ENCODE data around the gene TBC1D14. TPM values are rescaled to one million over a fixed set of nuclear protein-coding genes. Genes with fewer than 3 reads are reported as not detected.

Gene TBC1D14
- total and polyA plus RNA-seq, 5 experiments from 2014 or later: 34.8 to 78.2 (median 47.0) TPM

DNA sequence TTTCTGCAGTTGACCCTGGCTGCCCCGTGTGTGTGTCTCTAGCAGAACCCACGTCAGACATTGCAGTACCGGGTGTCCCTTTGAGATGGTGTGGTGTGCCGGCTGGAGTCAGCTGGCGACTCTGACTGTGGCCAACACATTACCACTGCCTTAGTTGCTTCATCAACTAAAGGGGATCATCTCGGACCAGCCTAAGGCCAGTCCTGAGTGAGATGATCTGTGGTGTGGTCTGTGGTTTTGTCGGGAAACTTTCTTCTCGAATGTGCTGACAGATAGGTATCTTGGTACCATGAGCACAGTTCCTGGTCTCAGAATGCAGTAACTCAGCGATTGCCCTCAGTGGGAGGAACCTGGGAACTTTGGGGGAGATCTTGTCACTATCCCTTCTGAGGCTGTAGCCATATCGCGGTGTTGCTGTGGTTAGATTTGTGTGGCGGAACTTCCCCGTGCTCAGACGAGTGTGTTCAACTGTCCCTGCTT is 15.8 kb downstream of the TBC1D14 start:
- peak overlapping the region; percentile 46 to 86 (median 76) for H3K4me3 Mint-ChIP-seq
- H3K36me3 Mint-ChIP-seq: peaks cover 0 to 35% (median 27%) of the 10 kb centered on the region in 3 donors
- H3K27me3 Mint-ChIP-seq: no peaks in the 10 kb centered on the region
- ATAC-seq (no peak), DNase-seq (no peak)
- peaks cover 54 to 92% (median 85%) of the 10 kb centered on the region in 4 donors for H3K4me1 Mint-ChIP-seq
- POLR2A ChIA-PET: interaction anchor here (0.6 to 5.0 kb wide), 4 partner anchors 8 to 140 kb away, joined by 3 to 43 read pairs (median 9); no protein-coding TSS in a partner anchor
- no peaks in the 10 kb centered on the region for H3K9me3 Mint-ChIP-seq
- H3K27ac Mint-ChIP-seq: peak overlapping the region in 9 of 10 donors; percentile 39 to 95 (median 88)

DNA sequence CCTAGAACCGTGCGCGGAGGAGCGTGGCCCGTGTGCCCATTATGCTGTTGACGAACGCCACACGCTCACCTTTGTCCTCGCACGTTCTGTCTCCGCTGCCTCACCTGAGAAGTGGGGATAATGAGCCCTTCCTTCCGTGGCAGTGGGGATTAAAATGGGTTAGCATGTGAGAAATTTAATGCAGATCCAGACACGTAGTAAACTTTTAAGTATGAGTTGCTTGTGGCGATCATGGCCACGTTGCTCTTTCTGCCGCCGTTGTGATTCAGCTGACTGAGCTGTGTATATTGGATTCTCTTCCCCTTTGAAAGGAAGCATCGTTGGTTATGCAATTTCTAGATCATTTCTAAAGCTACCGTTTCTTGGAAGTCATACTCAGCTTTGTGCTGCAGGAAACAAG is 16.5 kb downstream of the TBC1D14 start:
- Mint-ChIP-seq H3K27me3 (no peaks in the 10 kb centered on the region), H3K9me3 (no peaks in the 10 kb centered on the region), H3K4me1 (peaks cover 51 to 89% (median 79%) of the 10 kb centered on the region in 4 donors), H3K36me3 (peaks cover 0 to 35% (median 27%) of the 10 kb centered on the region in 3 donors), H3K27ac (peak overlapping the region; percentile 84 to 95 (median 90)), H3K4me3 (peak overlapping the region; percentile 46 to 86 (median 76))
- no peak for ATAC-seq
- POLR2A ChIA-PET: interaction anchor here (1.0 to 5.0 kb wide), 7 partner anchors 8 to 17 kb away, joined by 3 to 43 read pairs (median 13); partner anchors contain the start of gene TBC1D14
- no peak for DNase-seq

DNA sequence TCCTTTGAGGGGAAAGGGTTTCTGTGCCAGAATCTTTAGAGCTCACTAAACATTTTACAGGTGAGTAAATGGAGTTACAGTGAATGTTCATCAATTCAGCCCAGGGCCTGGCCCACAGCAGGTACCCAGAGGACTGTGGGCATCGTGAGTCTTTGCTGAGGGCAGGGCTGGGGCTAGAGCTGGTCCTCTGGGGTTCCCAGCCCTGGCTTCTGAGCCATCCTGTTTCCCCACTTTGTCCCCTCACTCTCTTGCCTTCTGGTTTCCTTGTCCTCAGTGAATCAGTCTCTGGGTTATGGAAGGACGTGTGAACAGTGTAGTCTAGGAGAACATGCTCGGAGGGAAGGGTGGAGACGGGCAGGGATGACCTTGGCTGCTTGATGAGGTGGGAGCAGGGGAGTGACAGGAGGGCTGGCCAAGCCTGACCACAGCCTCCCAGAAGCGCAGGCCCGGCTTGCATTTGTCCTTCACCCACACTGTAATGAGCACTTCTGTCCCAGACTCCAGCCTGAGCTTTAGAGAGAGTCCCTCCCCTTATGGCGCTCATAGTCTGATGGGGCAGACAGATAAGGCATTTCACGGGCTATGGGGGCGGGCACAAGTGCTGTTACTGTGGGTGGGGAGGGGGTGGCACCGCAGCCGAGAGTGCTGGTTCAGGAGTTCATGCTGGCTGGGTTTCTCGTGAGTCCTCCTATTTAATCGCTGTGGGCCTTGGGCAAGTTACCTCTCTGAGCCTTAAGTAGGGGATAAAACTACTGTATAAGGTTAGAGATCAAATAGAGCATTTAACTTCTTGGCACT is 17.3 kb downstream of the TBC1D14 start:
- Mint-ChIP-seq H3K36me3 (peaks cover 4 to 38% (median 30%) of the 10 kb centered on the region in 3 donors), H3K27ac (peak overlapping the region; percentile 84 to 95 (median 90)), H3K9me3 (no peaks in the 10 kb centered on the region), H3K4me3 (peak overlapping the region; percentile 65 to 87 (median 76)), H3K27me3 (no peaks in the 10 kb centered on the region), H3K4me1 (peaks cover 53 to 91% (median 81%) of the 10 kb centered on the region in 4 donors)
- ATAC-seq (peak; percentile 86 to 91), DNase-seq (peak in 8 of 10 donors; percentile 43 to 72 (median 54))
- POLR2A ChIA-PET: interaction anchor here (0.6 to 5.0 kb wide), 11 partner anchors 9 to 141 kb away, joined by 3 to 43 read pairs (median 5); partner anchors contain the start of genes GRPEL1 and TBC1D14

DNA sequence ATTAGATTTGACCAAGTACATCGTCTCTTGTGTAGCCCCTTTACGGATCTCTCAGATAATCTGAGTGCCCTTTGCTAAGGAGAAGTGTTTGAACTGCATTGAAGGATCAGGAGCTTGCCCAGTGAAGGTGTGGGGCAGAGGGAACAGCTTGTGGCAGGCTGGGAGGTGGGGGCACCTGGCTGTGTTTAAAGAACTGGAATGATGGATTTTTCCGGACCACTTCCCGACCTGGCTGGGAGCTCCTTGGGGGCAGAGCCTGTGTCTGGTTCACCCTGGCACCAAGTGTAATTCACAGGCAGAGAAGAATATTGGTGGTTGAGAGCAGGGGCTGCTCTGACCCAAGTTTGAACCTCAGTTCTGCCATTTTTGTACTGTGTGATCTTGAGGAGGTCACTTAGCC is 18.5 kb downstream of the TBC1D14 start:
- DNase-seq: no peak
- ATAC-seq: no peak
- Mint-ChIP-seq H3K9me3 (no peaks in the 10 kb centered on the region), H3K27me3 (no peaks in the 10 kb centered on the region), H3K36me3 (peaks cover 4 to 38% (median 30%) of the 10 kb centered on the region in 3 donors), H3K27ac (peak overlapping the region; percentile 9 to 95 (median 90)), H3K4me3 (peak overlapping the region in 7 of 10 donors; percentile 3 to 86 (median 68)), H3K4me1 (peaks cover 52 to 85% (median 76%) of the 10 kb centered on the region in 4 donors)
- POLR2A ChIA-PET: interaction anchor here (1.2 to 5.0 kb wide), 8 partner anchors 10 to 212 kb away, joined by 3 to 43 read pairs (median 6); partner anchors contain the start of genes BLOC1S4 and GRPEL1

DNA sequence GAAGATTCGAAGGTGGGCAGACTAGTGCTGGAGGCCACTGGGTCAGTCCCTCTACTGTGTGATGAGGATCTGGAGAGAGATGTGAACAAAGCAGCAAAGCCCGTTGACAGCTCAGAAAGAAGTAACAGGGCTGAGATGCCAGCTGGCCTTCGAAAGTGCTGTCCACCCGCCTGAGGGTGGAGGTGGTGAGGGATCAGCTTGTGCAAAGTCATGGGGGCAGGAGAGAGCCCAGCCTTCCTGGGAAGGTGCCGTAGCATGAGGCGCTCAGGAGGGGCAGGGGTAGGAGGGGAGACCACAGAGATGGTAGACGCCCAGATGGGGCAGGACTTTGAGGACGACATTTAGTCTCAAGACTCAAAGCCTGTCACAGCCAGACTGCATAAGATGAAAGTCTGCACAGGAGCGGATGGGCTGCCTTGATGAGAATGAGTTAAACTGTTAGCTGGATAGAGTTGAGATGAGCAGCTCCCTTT is 19.7 kb downstream of the TBC1D14 start:
- peaks cover 60 to 85% (median 79%) of the 10 kb centered on the region in 4 donors for H3K4me1 Mint-ChIP-seq
- no peaks in the 10 kb centered on the region for H3K27me3 Mint-ChIP-seq
- DNase-seq (peak in 1 of 10 donors; percentile 24), ATAC-seq (peak; percentile 45 to 53)
- H3K9me3 Mint-ChIP-seq: no peaks in the 10 kb centered on the region
- peak overlapping the region; percentile 64 to 96 (median 86) for H3K27ac Mint-ChIP-seq
- peaks cover 4 to 38% (median 25%) of the 10 kb centered on the region in 3 donors for H3K36me3 Mint-ChIP-seq
- peak overlapping the region; percentile 42 to 78 (median 58) for H3K4me3 Mint-ChIP-seq
- POLR2A ChIA-PET: interaction anchor here (1.5 to 5.0 kb wide), 6 partner anchors 11 to 214 kb away, joined by 4 to 43 read pairs (median 6); partner anchors contain the start of genes BLOC1S4 and TADA2B

DNA sequence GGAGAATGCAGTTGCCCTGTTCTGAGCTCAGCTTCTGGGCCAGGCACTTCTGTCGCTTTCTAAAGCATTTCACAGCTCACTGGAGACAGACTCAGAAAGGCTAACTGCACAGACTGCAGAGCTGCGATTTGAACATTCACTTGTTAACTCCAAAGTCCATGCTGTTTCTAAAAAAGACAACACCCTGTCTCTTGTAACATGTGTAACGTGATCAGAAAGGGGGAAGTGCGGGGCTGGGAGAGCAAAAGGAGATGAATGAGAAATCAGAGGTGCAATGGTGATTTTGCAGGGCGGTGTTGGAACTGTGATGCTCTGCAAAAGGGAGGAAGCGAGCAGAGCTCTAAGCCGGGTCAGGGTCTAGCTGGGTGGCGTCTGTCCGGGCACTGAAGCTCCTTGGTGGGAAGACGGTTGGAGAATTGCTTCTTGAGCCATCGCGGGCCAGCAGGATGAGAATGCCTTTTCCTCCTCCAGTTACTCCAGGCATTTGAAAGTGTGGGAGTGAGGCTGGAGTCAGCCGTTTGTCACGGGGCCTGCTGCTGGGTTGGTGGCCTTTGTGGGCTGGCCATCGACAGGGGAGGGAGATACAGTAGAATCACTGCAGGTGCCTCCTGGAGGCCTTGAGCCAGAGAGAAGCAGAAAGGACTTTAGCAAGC is 20.3 kb downstream of the TBC1D14 start:
- peaks cover 58 to 84% (median 78%) of the 10 kb centered on the region in 4 donors for H3K4me1 Mint-ChIP-seq
- H3K27me3 Mint-ChIP-seq: no peaks in the 10 kb centered on the region
- peaks cover 4 to 35% (median 20%) of the 10 kb centered on the region in 3 donors for H3K36me3 Mint-ChIP-seq
- ATAC-seq (peak in 1 of 2 donors; percentile 5), DNase-seq (no peak)
- POLR2A ChIA-PET: interaction anchor here (0.7 to 5.0 kb wide), 6 partner anchors 11 to 214 kb away, joined by 4 to 43 read pairs (median 6); partner anchors contain the start of genes BLOC1S4 and TADA2B
- peak overlapping the region; percentile 64 to 96 (median 86) for H3K27ac Mint-ChIP-seq
- peak overlapping the region in 9 of 10 donors; percentile 42 to 78 (median 65) for H3K4me3 Mint-ChIP-seq
- no peaks in the 10 kb centered on the region for H3K9me3 Mint-ChIP-seq

DNA sequence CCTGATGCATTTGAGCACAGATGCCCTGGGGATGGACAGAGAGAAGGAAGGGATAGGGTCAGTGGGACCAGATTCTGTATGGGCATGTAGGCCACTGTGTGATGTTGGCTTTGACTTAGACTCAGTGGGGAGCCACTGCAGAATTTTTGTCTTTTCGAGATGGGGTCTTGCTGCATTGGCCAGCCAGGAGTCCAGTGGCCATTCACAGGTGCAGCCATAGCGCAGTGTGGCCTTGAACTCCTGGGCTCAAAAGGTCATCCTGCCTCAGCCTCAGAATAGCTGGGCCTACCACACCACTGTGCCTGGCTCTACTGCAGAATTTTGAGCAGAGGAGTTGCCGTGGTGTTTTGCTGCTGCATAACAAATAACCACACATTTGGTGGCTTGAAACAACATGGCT is 22.8 kb downstream of the TBC1D14 start:
- Mint-ChIP-seq H3K27ac (peak overlapping the region in 2 of 10 donors; percentile 14 to 64), H3K36me3 (peaks cover 4 to 37% (median 18%) of the 10 kb centered on the region in 3 donors), H3K4me3 (no peak overlapping the region)

DNA sequence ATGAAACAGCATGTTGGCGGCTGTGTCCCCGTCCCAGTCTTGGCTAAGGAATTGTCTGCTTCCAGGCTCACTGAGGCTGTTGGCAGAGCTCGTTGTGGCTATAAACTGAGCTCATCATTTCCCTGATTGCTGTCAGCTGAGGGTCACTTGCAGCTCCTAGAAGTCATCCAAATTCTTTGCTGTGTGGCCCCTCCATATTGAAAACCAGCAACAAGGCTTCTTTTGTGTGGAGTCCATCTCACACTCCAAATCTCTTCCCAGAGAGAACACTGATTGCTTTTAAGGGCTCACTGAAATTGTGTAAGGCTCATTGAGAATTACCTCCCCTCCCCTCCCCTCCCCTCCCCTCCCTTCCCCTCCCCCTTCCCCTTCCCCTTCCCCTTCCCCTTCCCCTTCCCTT is 23.3 kb downstream of the TBC1D14 start:
- H3K4me3 Mint-ChIP-seq: no peak overlapping the region
- H3K4me1 Mint-ChIP-seq: peaks cover 45 to 78% (median 71%) of the 10 kb centered on the region in 4 donors
- POLR2A ChIA-PET: interaction anchor here (1.0 to 3.0 kb wide), 3 partner anchors 9 to 231 kb away, joined by 3 to 11 read pairs (median 3); partner anchors contain the start of gene TBC1D14
- peaks cover 4 to 40% (median 18%) of the 10 kb centered on the region in 3 donors for H3K36me3 Mint-ChIP-seq
- ATAC-seq (no peak), DNase-seq (no peak)
- H3K27ac Mint-ChIP-seq: peak overlapping the region in 1 of 10 donors; percentile 49
- peaks cover 0 to 1% (median 0%) of the 10 kb centered on the region in 9 donors for H3K9me3 Mint-ChIP-seq
- H3K27me3 Mint-ChIP-seq: no peaks in the 10 kb centered on the region

More for the DNA sequence above, 22.8 kb downstream of the TBC1D14 start:
- no peak for DNase-seq
- peaks cover 0 to 1% (median 0%) of the 10 kb centered on the region in 9 donors for H3K9me3 Mint-ChIP-seq
- POLR2A ChIA-PET: interaction anchor here (3.0 kb wide), 1 partner anchor 23 kb away, joined by 11 read pairs; the partner anchor contains the start of gene TBC1D14
- peaks cover 46 to 78% (median 71%) of the 10 kb centered on the region in 4 donors for H3K4me1 Mint-ChIP-seq
- ATAC-seq: no peak
- H3K27me3 Mint-ChIP-seq: no peaks in the 10 kb centered on the region

DNA sequence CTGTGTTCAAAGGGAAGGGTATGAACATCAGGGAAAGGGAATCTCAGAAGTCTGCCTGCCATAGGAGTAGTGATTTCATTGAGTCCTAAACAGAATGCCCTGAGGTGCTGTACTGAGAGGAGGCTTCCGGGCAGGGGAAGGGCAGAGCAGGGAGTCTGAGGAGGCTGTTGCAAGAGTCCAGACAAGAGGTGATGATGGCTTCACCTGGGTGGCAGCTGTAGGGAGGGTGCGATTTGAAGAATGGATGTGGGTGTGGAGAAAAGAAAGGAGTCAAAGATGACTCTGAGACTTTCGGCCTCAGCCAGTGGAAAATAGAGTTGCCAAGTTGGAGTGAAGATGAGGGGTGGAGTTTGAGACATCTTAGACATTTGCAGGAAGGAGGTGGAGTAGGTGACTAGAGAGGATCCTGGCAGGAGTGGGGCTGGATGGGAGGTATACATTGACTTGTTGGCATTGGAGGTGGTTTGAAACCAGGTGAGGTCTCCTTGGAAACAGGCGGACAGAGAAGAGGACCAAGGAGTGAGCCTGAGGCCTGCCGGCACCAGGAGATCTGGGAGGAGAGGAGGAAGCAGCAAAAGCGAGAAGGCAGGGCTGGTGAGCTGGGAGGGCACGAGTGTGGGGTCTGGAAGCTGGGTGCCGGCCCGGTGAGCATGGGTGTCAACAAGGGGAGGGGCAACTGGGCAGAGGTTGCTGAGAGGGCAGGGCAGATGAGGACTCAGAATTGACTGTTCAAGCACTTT is 24.2 kb downstream of the TBC1D14 start:
- H3K4me3 Mint-ChIP-seq: no peak overlapping the region
- DNase-seq (no peak), ATAC-seq (no peak)
- H3K9me3 Mint-ChIP-seq: peaks cover 0 to 1% (median 0%) of the 10 kb centered on the region in 9 donors
- POLR2A ChIA-PET: interaction anchor here (1.0 to 3.0 kb wide), 3 partner anchors 10 to 232 kb away, joined by 3 to 11 read pairs (median 3); partner anchors contain the start of gene TBC1D14
- no peaks in the 10 kb centered on the region for H3K27me3 Mint-ChIP-seq
- peak overlapping the region; percentile 5 to 85 (median 70) for H3K27ac Mint-ChIP-seq
- peaks cover 40 to 77% (median 71%) of the 10 kb centered on the region in 4 donors for H3K4me1 Mint-ChIP-seq
- H3K36me3 Mint-ChIP-seq: peaks cover 4 to 40% (median 16%) of the 10 kb centered on the region in 3 donors

DNA sequence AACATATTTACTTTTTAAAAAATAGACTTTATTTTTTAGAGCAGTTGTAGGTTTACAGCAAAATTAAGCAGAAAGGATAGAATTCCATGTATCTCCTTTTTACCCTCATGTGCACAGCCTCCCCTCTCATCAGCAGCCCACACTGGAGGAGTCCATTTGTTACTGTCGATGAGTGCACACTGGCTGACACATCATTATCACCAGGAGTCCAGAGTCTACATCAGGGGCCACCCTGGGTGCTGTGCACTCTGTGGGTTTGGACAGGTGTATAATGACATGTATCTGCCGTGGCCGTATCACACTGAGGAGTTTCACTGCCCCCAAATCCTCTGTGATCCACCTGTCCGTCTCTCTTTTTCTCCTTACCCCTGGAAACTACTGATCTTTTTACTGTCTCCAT is 26.3 kb downstream of the TBC1D14 start:
- ATAC-seq: no peak
- POLR2A ChIA-PET: interaction anchor here (1.2 kb wide), 2 partner anchors 24 to 27 kb away, joined by 3 to 4 read pairs; partner anchors contain the start of gene TBC1D14

DNA sequence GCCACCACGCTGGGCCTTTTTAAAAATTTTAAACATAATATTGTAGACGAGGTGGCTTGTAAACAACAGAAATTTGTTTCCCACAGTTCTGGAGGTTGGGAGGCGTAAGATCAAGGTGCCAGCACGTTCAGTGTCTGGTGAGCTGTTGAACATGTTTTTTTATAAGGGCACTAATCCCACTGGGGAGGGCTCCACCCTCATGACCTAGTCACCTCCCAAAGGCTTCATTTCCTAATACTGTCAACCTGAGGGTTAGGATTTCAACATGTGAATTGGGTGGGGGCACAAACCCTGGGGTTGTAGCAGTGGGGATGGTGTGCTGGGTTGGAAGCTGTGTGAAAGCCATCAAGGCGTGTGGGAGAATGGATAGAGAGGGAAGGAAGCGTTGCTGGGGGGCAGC is 27.6 kb downstream of the TBC1D14 start:
- Mint-ChIP-seq H3K4me1 (peaks cover 37 to 83% (median 80%) of the 10 kb centered on the region in 4 donors), H3K36me3 (peaks cover 0 to 29% (median 13%) of the 10 kb centered on the region in 3 donors), H3K27me3 (no peaks in the 10 kb centered on the region), H3K9me3 (peaks cover 0 to 1% (median 0%) of the 10 kb centered on the region in 9 donors), H3K27ac (peak overlapping the region in 8 of 10 donors; percentile 24 to 96 (median 70)), H3K4me3 (no peak overlapping the region)
- no peak for ATAC-seq
- POLR2A ChIA-PET: interaction anchor here (1.3 to 1.9 kb wide), 2 partner anchors 19 to 28 kb away, joined by 4 read pairs; partner anchors contain the start of gene TBC1D14
- DNase-seq: no peak

More for the DNA sequence above, 26.3 kb downstream of the TBC1D14 start:
- Mint-ChIP-seq H3K4me1 (peaks cover 40 to 81% (median 76%) of the 10 kb centered on the region in 4 donors), H3K36me3 (peaks cover 4 to 34% (median 16%) of the 10 kb centered on the region in 3 donors), H3K9me3 (peaks cover 0 to 1% (median 0%) of the 10 kb centered on the region in 9 donors), H3K27ac (peak overlapping the region in 5 of 10 donors; percentile 25 to 96 (median 55)), H3K4me3 (no peak overlapping the region), H3K27me3 (no peaks in the 10 kb centered on the region)
- DNase-seq: no peak

Data from naive thymus-derived CD8-positive, alpha-beta T cell (primary cell).